ENCODE data around the gene RAMP3. TPM values are rescaled to one million over a fixed set of nuclear protein-coding genes. Genes with fewer than 3 reads are reported as not detected.
"Not testable (repeated sequence)": the region's sequence is repeated elsewhere in the genome, so short reads cannot be mapped to it uniquely, and the experiment has no call there.

RAMP3 gene
- total RNA-seq, 1 donor from 2014 or later: 0.14 TPM

DNA sequence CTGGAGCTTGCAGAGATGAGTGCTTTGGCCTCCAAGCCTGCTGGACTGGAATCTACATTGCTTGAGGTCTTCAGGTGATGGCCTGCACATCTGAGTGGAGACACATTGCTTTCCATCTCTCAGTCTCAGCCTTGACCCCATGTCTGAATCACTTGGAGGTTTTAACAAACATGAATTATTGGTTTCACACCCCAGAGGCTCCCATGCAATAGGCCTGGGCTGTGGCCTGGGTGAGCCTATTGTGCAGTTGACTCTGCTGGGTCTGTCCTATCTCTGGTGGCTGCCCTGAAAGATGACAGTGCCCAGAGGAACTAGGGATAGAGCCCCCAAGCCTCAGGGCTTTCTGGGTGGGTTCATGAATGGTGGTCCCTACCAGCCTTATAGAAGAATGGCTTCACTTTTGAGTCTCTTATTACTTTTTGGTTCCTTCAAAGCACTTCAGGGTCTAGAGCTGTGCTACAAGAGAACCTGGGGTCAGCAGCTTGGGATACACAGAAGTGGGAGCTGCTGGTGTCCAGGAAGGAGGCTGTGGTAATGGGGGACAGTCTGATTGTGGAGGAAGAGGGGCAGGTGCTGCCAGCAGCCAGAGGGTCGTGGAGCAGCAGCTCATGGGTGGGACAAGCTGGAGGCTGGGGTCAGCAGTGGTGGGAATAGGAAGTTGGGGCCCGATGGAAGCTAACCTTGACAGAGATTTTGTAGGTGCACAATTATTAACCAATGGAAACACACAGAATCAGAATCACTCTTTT is 5.5 kb downstream of the RAMP3 start:
- intact Hi-C loops (cut with micrococcal nuclease): loop anchor here (5.0 kb wide), 1 partner anchor 34 kb away; no protein-coding TSS in a partner anchor
- H3K36me3 Mint-ChIP-seq (ENCODE audit: low read depth): no peaks in the 10 kb centered on the region
- DNase-seq (ENCODE audit: low spot score): no peak
- peaks cover 3% of the 10 kb centered on the region for H3K4me1 Mint-ChIP-seq (ENCODE audit: low read depth)
- peaks cover 7% of the 10 kb centered on the region for H3K9me3 Mint-ChIP-seq
- H3K27ac Mint-ChIP-seq: no peak overlapping the region
- H3K27me3 Mint-ChIP-seq (ENCODE audit: low read depth): peaks cover 28% of the 10 kb centered on the region
- H3K4me3 Mint-ChIP-seq (ENCODE audit: low read depth): no peak overlapping the region

DNA sequence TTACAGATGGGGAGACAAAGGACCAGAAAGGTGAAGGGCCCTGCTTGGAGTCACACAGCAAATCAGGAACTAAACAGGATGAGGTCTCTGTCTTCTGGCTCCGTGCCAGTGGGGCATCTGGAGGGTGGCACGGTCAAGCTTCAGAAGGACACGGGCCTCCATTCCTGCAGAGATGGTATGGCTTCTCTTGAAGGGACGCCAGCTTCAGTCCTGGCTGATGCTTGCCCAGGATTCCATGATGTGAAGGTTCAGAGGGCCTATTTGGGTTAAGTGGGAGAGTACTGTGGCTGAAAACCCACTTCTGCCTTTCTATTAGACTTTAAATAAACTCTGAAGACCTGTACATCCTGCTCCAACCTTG is 6.1 kb downstream of the RAMP3 start:
- H3K4me1 Mint-ChIP-seq (ENCODE audit: low read depth): peaks cover 3% of the 10 kb centered on the region
- no peak overlapping the region for H3K27ac Mint-ChIP-seq
- no peaks in the 10 kb centered on the region for H3K36me3 Mint-ChIP-seq (ENCODE audit: low read depth)
- peaks cover 7% of the 10 kb centered on the region for H3K9me3 Mint-ChIP-seq
- DNase-seq (ENCODE audit: low spot score): no peak
- H3K4me3 Mint-ChIP-seq (ENCODE audit: low read depth): no peak overlapping the region
- intact Hi-C loops (cut with micrococcal nuclease): loop anchor here (5.0 kb wide), 1 partner anchor 34 kb away; no protein-coding TSS in a partner anchor
- peaks cover 25% of the 10 kb centered on the region for H3K27me3 Mint-ChIP-seq (ENCODE audit: low read depth)

DNA sequence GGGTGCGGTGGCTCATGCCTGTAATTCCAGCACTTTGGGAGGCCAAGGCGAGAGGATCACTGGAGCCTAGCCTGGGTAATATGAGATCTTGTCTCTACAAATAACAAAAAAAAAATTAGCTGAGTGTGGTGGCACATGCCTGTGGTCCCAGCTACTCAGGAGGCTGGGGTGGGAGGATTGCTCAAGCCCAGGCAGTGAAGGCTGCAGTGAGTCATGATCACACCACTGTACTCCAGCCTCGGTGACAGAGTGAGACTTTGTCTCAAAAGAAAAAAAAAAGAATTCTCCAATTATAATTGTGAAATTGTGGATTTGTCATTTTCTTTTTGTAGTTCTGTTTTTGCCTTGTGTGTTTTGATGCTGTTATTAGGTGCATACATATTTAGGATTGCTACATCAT is 6.7 kb downstream of the RAMP3 start:
- not testable (repeated sequence) for H3K4me3 Mint-ChIP-seq (ENCODE audit: low read depth); H3K9me3 Mint-ChIP-seq; H3K27ac Mint-ChIP-seq; H3K36me3 Mint-ChIP-seq (ENCODE audit: low read depth); DNase-seq (ENCODE audit: low spot score); H3K4me1 Mint-ChIP-seq (ENCODE audit: low read depth)
- intact Hi-C loops (cut with micrococcal nuclease): loop anchor here (5.0 kb wide), 1 partner anchor 33 kb away; no protein-coding TSS in a partner anchor
- H3K27me3 Mint-ChIP-seq (ENCODE audit: low read depth): peaks cover 25% of the 10 kb centered on the region

DNA sequence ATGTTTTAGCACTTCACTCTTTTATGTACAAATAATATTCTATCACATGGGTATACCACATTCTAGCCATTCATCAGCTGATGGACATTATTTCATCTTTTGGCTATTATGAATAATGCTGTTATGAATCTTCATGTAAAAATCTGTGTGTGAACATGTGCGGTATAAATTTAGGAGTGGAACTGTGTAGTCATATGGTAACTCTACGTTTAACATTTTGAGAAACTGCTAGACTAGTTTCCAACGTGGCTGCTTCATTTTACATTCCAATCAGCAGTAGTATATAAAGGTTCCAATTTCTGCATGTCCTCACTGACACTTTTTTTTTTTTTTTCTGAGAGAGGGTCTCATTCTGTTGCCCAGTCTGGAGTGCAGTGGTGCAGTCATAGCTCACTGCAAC is 8.3 kb downstream of the RAMP3 start:
- intact Hi-C loops (cut with micrococcal nuclease): no loop called here
- Mint-ChIP-seq H3K9me3 (peaks cover 7% of the 10 kb centered on the region), H3K27me3 (ENCODE audit: low read depth) (peaks cover 26% of the 10 kb centered on the region), H3K4me3 (ENCODE audit: low read depth) (no peak overlapping the region), H3K4me1 (ENCODE audit: low read depth) (no peaks in the 10 kb centered on the region), H3K27ac (no peak overlapping the region), H3K36me3 (ENCODE audit: low read depth) (no peaks in the 10 kb centered on the region)
- DNase-seq (ENCODE audit: low spot score): no peak

DNA sequence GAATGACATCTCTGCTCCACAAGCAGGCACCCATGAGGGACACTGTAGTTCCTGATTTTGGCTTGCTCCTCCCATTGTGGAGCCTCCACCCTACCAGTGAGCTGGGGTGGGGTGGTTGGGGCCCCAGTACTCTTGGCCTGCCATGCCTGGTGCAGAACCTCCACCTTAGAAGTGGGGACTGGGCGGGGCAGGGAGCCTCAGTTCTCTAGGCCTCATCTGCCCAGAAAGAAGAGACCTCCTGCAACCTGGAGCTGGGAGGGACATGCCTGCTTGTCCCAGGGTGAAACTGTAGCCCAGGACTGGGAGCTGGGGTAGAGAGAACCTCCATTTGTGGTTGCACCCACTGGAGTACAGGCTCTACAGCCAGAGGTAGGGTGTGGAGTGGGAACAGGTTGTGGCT is 14.4 kb downstream of the RAMP3 start:
- intact Hi-C loops (cut with micrococcal nuclease): no loop called here
- Mint-ChIP-seq H3K36me3 (ENCODE audit: low read depth) (no peaks in the 10 kb centered on the region), H3K4me1 (ENCODE audit: low read depth) (no peaks in the 10 kb centered on the region), H3K27me3 (ENCODE audit: low read depth) (peaks cover 22% of the 10 kb centered on the region), H3K9me3 (no peaks in the 10 kb centered on the region), H3K4me3 (ENCODE audit: low read depth) (no peak overlapping the region), H3K27ac (no peak overlapping the region)
- no peak for DNase-seq (ENCODE audit: low spot score)

DNA sequence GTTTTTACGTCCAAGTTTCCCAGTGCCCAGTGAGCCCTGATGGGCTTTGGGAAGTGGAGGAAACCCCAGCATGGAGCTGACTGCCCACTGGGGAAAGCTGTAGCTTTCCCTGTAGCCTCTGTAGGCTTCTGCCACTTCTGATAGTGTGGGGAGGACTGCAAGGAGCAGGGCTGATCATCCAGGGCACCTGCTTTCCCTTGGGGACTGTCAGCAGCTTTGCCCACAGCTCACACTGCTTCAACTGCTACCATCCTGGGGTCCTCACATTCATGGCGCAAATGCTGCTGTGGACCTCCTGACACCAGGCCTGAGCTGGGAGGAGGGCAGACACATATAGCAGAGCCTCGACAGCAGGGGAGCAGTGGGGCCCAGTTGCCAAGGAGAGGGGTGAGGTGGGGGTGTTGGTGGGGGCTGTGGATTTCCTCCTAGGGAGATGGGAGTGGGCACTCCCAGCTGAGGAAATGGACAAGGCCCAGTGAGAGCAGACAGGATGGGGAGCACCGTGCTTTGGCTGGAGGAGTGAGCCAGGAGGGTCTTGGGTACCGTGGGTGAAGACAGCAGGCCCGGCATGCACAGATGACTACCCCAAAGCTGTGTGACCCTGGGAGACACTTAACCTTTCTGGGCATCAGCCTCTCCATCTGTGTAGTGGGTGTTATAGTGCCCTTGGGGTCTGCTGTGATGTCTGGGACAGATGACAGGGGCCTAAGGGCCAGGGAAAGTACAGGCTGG is 16.2 kb downstream of the RAMP3 start:
- Mint-ChIP-seq H3K27me3 (ENCODE audit: low read depth) (peaks cover 15% of the 10 kb centered on the region), H3K9me3 (no peaks in the 10 kb centered on the region), H3K36me3 (ENCODE audit: low read depth) (no peaks in the 10 kb centered on the region), H3K4me3 (ENCODE audit: low read depth) (no peak overlapping the region), H3K4me1 (ENCODE audit: low read depth) (no peaks in the 10 kb centered on the region), H3K27ac (no peak overlapping the region)
- intact Hi-C loops (cut with micrococcal nuclease): no loop called here
- DNase-seq (ENCODE audit: low spot score): no peak

DNA sequence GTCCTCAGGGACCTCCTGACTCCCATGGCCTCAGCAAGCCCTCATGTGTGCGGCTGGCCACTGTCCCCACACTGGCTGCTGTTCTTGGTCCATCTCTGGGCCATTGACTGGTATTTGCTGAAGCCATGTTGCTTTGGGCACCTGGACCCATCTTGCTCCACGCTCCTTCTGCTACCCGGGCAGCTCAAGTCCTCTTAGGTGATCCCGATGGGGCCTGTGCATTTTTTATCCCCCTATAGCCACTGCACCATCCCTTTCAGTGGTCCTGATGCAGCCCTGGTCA is 16.7 kb downstream of the RAMP3 start:
- H3K9me3 Mint-ChIP-seq: no peaks in the 10 kb centered on the region
- H3K36me3 Mint-ChIP-seq (ENCODE audit: low read depth): no peaks in the 10 kb centered on the region
- no peaks in the 10 kb centered on the region for H3K4me1 Mint-ChIP-seq (ENCODE audit: low read depth)
- intact Hi-C loops (cut with micrococcal nuclease): no loop called here
- peaks cover 12% of the 10 kb centered on the region for H3K27me3 Mint-ChIP-seq (ENCODE audit: low read depth)
- no peak for DNase-seq (ENCODE audit: low spot score)
- no peak overlapping the region for H3K27ac Mint-ChIP-seq
- H3K4me3 Mint-ChIP-seq (ENCODE audit: low read depth): no peak overlapping the region

DNA sequence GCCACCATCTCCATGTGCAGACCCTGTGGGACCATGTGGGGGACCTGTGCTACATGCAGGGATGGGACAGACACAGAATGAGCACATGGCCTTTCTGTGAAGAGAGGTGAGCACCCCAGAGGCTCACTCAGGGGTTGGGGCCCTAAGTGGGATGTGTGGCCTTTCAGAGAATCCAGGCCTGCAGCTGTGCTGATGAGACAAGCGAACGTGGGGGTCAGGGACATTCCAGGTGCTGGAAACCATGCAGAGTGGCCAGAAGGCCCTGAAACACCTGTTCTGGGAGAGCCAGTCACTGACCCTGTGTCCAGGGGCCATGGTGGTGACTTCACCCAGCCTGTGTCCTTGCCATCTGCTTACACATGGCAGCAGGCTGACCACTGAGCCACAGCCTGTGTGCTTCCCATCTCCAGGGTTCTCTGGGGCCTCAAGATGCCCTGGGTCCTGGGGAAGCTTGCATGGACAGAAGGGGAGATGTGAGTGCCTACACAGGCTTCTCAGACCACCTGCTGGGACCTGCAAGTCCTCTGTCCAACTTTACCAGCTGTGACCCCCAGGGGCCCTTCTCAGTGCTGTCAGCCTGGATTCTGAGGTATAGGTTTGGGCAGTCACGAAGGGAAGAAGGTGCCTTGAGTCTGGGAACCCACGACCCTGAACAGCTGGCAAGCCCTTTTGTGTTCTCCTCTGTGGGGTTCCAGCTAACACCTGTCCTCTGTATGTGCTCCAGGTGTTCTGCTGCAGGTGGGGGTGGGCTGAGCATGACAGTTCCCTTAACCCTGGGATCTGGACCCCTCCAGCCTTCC is 17.6 kb downstream of the RAMP3 start:
- Mint-ChIP-seq H3K9me3 (no peaks in the 10 kb centered on the region), H3K27ac (no peak overlapping the region), H3K4me3 (ENCODE audit: low read depth) (no peak overlapping the region), H3K4me1 (ENCODE audit: low read depth) (no peaks in the 10 kb centered on the region), H3K27me3 (ENCODE audit: low read depth) (peaks cover 9% of the 10 kb centered on the region), H3K36me3 (ENCODE audit: low read depth) (no peaks in the 10 kb centered on the region)
- DNase-seq (ENCODE audit: low spot score): no peak
- intact Hi-C loops (cut with micrococcal nuclease): no loop called here

DNA sequence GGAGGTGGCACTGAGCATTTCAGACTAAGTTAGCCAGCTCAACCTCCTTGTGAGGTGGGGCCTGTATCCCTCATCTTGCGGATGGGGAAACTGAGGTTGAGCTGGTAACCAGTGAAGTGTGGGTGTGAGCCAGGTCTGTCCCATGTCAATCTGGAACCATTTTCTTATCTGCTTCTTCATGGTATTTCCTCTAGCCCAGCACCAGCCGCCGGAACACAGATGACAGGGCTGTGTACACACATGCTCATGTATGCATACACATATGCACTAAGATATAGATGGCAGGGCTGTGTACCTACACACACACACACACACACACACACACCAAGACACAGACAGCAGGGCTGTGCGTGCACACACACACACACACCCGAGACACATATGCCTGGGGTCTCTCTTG is 18.5 kb downstream of the RAMP3 start:
- peaks cover 9% of the 10 kb centered on the region for H3K27me3 Mint-ChIP-seq (ENCODE audit: low read depth)
- H3K27ac Mint-ChIP-seq: no peak overlapping the region
- no peaks in the 10 kb centered on the region for H3K4me1 Mint-ChIP-seq (ENCODE audit: low read depth)
- DNase-seq (ENCODE audit: low spot score): no peak
- no peaks in the 10 kb centered on the region for H3K36me3 Mint-ChIP-seq (ENCODE audit: low read depth)
- intact Hi-C loops (cut with micrococcal nuclease): no loop called here
- H3K9me3 Mint-ChIP-seq: no peaks in the 10 kb centered on the region
- H3K4me3 Mint-ChIP-seq (ENCODE audit: low read depth): no peak overlapping the region

DNA sequence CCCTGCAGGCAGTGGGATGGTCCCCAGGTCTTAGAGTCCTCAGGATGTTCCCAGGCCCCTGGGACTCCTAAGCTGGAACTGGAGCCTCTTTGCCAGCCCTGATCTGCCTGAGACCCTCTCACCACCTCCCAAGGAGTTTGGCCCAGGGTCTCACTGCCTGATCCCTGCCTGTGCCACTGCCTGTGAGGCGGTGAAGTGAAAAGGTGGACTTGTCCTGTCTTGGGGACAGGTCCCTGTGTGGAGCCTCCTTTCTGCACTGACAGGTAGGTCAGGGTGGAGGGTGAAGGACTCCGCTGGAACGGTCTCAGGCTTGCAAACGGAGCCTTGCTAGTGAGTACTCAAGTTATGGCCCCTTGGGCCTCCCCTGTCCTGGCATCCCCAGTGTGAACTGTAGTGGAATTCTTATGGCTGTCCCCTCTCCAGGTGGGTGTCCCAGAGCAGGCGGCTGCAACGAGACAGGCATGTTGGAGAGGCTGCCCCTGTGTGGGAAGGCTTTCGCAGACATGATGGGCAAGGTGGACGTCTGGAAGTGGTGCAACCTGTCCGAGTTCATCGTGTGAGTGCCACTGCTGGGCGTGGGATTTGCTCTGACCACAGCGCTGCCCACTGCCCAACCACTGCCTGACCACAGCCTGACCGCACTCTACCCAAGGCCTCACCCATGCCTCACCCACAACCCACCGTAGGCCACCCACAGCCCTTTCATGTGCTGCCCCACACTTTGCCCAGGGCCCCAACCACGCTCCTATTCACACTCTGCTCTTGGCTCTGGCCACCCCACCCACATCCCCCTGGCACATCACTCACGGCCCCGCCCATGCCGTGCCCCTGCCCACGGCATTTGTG is 19.5 kb downstream of the RAMP3 start:
- intact Hi-C loops (cut with micrococcal nuclease): no loop called here

DNA sequence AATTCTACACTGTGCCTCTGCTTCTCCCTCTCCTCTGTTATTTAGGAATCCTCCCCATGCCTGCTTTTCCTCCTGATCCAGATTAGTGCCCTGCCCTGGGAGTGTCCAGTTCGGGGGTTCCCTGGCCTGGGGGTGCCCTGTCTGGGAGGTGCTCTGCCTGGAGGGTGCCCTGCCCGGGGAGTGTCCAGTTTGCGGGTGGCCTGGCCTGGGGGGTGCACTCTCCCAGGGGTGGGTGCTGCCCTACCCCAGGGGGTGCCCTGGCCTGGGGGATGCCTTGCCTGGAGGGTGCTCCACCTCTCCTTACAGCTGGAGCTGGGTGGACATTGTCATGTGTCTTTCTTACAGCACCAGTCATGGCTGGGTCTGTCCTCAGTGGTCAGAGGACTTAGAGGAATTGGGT is 20.2 kb downstream of the RAMP3 start:
- H3K36me3 Mint-ChIP-seq (ENCODE audit: low read depth): no peaks in the 10 kb centered on the region
- no peak overlapping the region for H3K27ac Mint-ChIP-seq
- H3K4me3 Mint-ChIP-seq (ENCODE audit: low read depth): no peak overlapping the region
- peaks cover 9% of the 10 kb centered on the region for H3K27me3 Mint-ChIP-seq (ENCODE audit: low read depth)
- H3K9me3 Mint-ChIP-seq: no peaks in the 10 kb centered on the region
- DNase-seq (ENCODE audit: low spot score): no peak
- H3K4me1 Mint-ChIP-seq (ENCODE audit: low read depth): no peaks in the 10 kb centered on the region
- intact Hi-C loops (cut with micrococcal nuclease): no loop called here

More for the DNA sequence above, 19.5 kb downstream of the RAMP3 start:
- Mint-ChIP-seq H3K27me3 (ENCODE audit: low read depth) (peaks cover 9% of the 10 kb centered on the region), H3K4me3 (ENCODE audit: low read depth) (no peak overlapping the region), H3K4me1 (ENCODE audit: low read depth) (no peaks in the 10 kb centered on the region), H3K9me3 (no peaks in the 10 kb centered on the region), H3K36me3 (ENCODE audit: low read depth) (no peaks in the 10 kb centered on the region), H3K27ac (no peak overlapping the region)
- no peak for DNase-seq (ENCODE audit: low spot score)
